Osteocyte (in vitro differentiated cells): ENCODE results near the gene HAUS1. TPM values are rescaled to one million over a fixed set of nuclear protein-coding genes. Genes with fewer than 3 reads are reported as not detected.

Experiments
- DNase-seq: peaks from one replicate; pipeline ENCODE4 v3.0.0; 2021; ENCODE audit warnings: mixed read lengths; ENCODE audit not compliant: unreplicated experiment; ENCODE audit errors: extremely low spot score
- H3K27ac Mint-ChIP-seq: one replicate; pipeline ENCODE4 v1.8.0; 2021; ENCODE audit warnings: mild to moderate bottlenecking, mixed read lengths; ENCODE audit not compliant: unreplicated experiment
- H3K27me3 Mint-ChIP-seq: one replicate; pipeline ENCODE4 v1.8.0; 2021; ENCODE audit warnings: mixed read lengths; ENCODE audit not compliant: unreplicated experiment
- H3K36me3 Mint-ChIP-seq: one replicate; pipeline ENCODE4 v1.8.0; 2021; ENCODE audit warnings: mixed read lengths; ENCODE audit not compliant: unreplicated experiment
- H3K4me1 Mint-ChIP-seq: one replicate; pipeline ENCODE4 v1.8.0; 2021; ENCODE audit warnings: mixed read lengths; ENCODE audit not compliant: unreplicated experiment
- H3K4me3 Mint-ChIP-seq: one replicate; pipeline ENCODE4 v1.8.0; 2021; ENCODE audit warnings: mild to moderate bottlenecking, moderate library complexity, mixed read lengths; ENCODE audit not compliant: unreplicated experiment
- H3K9me3 Mint-ChIP-seq: one replicate; pipeline ENCODE4 v1.8.0; 2021; ENCODE audit warnings: mixed read lengths; ENCODE audit not compliant: unreplicated experiment
- CTCF ChIP-seq: fragments of 200-600 bp; sonication (generic); IDR thresholded peaks from 2 replicates; pipeline ENCODE4 v1.5.0; 2021; ENCODE audit warnings: antibody characterized with exemption, mild to moderate bottlenecking, moderate library complexity
- total RNA-seq: library from RNA; stranded (reverse); gene quantifications from 2 replicates; pipeline ENCODE4 v1.2.1, GENCODE V29; 2021

Gene HAUS1
- total RNA-seq, 1 donor from 2014 or later: 37.0 TPM

- no peak for DNase-seq
- Mint-ChIP-seq H3K27ac (no peak overlapping the region), H3K4me3 (no peak overlapping the region), H3K4me1 (peaks cover 32% of the 10 kb centered on the region), H3K9me3 (peaks cover 5% of the 10 kb centered on the region), H3K27me3 (no peaks in the 10 kb centered on the region), H3K36me3 (peaks cover 1% of the 10 kb centered on the region)
- TF ChIP-seq CTCF: no peak
These were observed 48.2 kb downstream of the HAUS1 start for GRCh38 chr18:46152436-46152807.

- Mint-ChIP-seq H3K9me3 (peaks cover 5% of the 10 kb centered on the region), H3K27ac (no peak overlapping the region), H3K36me3 (peaks cover 2% of the 10 kb centered on the region), H3K4me3 (no peak overlapping the region), H3K27me3 (no peaks in the 10 kb centered on the region), H3K4me1 (peaks cover 32% of the 10 kb centered on the region)
- no peak for DNase-seq
- TF ChIP-seq CTCF: no peak
These were observed 48.8 kb downstream of the HAUS1 start for GRCh38 chr18:46152808-46153617.

- H3K27ac Mint-ChIP-seq: peak overlapping the region; percentile 58
- H3K36me3 Mint-ChIP-seq: peaks cover 2% of the 10 kb centered on the region
- peaks cover 5% of the 10 kb centered on the region for H3K9me3 Mint-ChIP-seq
- H3K27me3 Mint-ChIP-seq: no peaks in the 10 kb centered on the region
- H3K4me1 Mint-ChIP-seq: peaks cover 45% of the 10 kb centered on the region
- DNase-seq: no peak
- H3K4me3 Mint-ChIP-seq: no peak overlapping the region
- TF ChIP-seq CTCF: no peak
These were observed 51.5 kb downstream of the HAUS1 start for GRCh38 chr18:46155641-46156051.

- H3K4me1 Mint-ChIP-seq: peaks cover 45% of the 10 kb centered on the region
- H3K9me3 Mint-ChIP-seq: peaks cover 5% of the 10 kb centered on the region
- no peak for TF ChIP-seq CTCF
- H3K36me3 Mint-ChIP-seq: peaks cover 2% of the 10 kb centered on the region
- H3K27ac Mint-ChIP-seq: peak overlapping the region; percentile 58
- no peaks in the 10 kb centered on the region for H3K27me3 Mint-ChIP-seq
- no peak overlapping the region for H3K4me3 Mint-ChIP-seq
- DNase-seq: no peak
These were observed 52.0 kb downstream of the HAUS1 start for GRCh38 chr18:46156124-46156745.

- Mint-ChIP-seq H3K9me3 (peaks cover 5% of the 10 kb centered on the region), H3K27ac (no peak overlapping the region), H3K36me3 (peaks cover 2% of the 10 kb centered on the region), H3K27me3 (no peaks in the 10 kb centered on the region), H3K4me1 (peaks cover 44% of the 10 kb centered on the region), H3K4me3 (no peak overlapping the region)
- DNase-seq: no peak
- no peak for TF ChIP-seq CTCF
These were observed 52.7 kb downstream of the HAUS1 start for GRCh38 chr18:46156843-46157242.
